Measurements from ENCODE around the gene C19orf53.

DNA sequence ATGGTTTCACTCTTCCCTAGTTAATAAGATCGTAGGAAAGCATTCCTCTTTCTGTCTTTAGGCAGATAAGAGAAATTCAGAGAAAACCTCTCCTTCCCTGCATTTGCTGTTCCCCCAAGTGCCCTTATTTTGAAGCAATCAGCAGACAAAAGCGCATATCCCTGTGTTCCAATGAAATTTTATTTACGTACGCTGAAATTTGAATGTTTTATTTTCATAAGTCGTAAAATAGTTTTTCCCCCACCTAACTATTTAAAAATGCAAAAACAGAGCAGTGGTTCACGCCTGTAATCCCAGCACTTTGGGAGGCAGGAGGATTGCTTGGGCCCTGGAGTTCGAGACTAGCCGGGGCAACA, 27.2 kb upstream of the C19orf53 start:
- no peak for TF ChIP-seq CTCF (conservative IDR thresholded peaks at IDR 0.05; ENCODE audit: low read length)
- no peak for TF ChIP-seq EZH2phosphoT487 (IDR thresholded peaks at IDR 0.05; ENCODE audit: borderline replicate concordance, low read depth, low read length)
